GM19238 (cell line): ENCODE results near the gene PSME3IP1.

ENCODE experiments used
- DNase-seq: peaks from one replicate; pipeline ENCODE4 v3.0.0; 2011; ENCODE audit warnings: low spot score; ENCODE audit not compliant: insufficient read length

PSME3IP1 gene

DNA sequence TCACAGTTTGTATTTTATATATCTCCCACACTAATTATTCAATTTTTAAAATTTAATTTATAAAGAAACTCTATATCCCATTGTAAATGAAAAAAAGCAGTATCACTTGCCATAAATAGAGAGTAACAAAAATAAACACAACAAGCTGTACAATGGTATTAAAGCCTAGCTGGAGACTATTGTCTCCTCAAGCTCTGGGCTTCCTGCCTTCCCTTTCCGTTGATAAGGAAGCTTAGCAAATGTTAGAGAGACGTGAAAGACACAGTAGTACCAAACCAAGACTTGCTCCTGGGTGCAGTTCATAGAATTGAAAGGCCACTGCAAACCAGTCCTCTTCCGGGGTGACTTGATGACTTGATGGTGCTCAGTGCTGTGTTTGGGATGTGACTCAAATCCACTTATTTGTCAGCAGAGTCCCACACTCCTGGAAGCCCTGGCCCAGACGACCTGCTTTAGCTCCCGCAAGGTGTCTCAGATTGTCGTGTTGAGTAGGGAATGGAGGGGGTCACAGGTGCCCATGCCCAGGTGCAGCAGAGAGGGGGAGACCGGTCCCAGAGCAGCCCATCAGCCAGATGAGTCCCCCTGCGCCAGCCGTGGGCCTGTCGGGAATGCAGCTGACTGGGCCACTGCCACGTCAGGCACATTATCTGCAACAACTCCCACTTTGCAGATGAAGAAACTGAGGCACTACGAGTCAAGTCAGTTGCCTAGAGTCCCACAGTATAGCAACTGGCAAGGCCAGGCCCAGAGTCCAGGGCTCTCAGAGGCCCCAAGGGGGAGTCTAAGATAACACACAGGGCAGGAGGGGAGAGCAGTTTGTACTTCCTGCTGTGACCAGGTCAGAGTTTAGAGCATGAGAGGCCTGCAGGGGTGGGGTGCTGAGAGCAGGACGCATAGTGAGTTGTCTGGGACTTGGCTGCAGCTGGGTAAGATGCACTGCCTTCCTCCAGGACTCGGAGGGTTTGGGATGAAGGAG is 40.5 kb downstream of the PSME3IP1 start:
- DNase-seq, result no peak

DNA sequence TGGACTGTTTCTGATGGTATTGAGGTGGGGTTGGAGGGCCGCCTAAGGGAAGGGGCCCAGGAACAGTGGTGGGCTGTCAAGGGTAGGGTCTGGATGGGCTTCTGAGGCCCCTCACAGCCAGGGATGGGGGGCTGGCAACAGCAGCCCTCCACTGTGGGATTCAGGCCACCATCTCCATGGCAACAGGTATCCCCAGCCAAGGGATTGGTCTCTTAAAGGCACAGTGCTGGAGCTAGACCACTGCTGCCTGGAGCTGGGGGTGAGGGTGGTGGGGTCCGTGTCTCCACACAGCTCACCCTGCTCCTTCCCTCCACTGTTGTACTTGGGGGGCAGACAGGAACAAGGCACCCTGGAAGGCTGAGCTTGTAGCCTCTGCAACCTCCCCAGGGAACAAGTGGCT is 41.8 kb downstream of the PSME3IP1 start:
- no peak for DNase-seq

GRCh38 chr16:57143149-57143921 is 42.5 kb downstream of the PSME3IP1 start:
- DNase-seq, result no peak

GRCh38 chr16:57141822-57142631 is 43.8 kb downstream of the PSME3IP1 start:
- no peak for DNase-seq

- DNase-seq, result no peak
Observed at GRCh38 chr16:57140931-57141668, 44.7 kb downstream of the PSME3IP1 start.

- no peak for DNase-seq
Observed at GRCh38 chr16:57138281-57138935, 47.4 kb downstream of the PSME3IP1 start.

DNA sequence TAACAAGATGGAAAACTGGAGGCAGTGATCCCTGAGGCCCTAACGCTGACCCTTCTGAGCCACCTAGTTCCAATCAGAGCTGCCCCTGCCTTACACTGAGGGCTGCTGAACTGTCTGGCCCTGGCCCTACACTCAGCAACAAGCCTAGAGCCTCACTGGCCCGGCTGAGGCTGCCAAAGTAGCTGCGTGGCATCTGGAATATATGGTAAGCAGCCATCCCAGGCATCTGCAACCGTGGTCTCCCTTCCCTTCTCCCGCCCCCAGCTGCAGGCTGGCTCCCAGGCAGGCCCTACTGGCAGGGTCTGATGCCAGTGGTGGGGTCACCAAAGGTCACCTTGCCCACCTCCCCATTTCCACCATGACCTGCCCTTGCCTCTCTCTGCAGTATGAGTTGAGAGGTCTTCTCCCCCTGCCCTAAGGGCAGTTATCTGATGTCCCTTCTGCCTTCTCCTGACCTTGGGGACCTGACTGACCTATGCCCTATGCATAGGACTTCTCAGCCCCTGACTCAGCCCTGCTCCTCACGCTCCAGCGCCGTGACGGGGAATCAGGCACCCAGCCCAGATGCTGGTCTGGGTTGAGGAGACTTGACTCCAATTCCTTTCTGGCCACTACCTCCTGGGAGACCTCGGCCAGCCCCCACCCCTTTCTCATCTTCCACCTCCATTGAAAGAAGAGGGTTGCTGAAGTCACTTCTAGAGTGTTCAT is 48.1 kb downstream of the PSME3IP1 start:
- no peak for DNase-seq

GRCh38 chr16:57137043-57137442 is 48.8 kb downstream of the PSME3IP1 start:
- no peak for DNase-seq

DNA sequence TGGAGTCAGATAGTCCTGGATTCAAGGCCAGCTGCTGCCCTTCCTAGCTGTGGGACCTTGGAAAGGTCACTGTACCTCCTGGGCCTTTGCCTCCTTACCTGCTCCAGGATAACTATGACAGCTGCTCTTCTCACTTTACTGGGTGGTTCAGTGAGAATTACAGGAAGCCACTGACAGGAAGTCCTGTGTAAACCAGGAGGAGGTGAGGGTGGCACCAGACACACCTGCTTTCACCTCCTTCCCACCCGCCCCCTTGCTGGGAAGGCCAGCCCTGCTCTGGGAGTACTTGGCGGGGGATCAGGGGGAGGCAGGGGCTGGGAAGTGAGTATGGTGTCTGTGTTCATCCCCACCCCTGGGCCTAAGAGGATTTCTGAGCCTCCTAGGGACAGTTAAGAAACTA is 50.9 kb downstream of the PSME3IP1 start:
- no peak for DNase-seq

- no peak for DNase-seq
Observed at GRCh38 chr16:57133886-57134285, 52.0 kb downstream of the PSME3IP1 start.

GRCh38 chr16:57133031-57133430 is 52.8 kb downstream of the PSME3IP1 start:
- no peak for DNase-seq

DNA sequence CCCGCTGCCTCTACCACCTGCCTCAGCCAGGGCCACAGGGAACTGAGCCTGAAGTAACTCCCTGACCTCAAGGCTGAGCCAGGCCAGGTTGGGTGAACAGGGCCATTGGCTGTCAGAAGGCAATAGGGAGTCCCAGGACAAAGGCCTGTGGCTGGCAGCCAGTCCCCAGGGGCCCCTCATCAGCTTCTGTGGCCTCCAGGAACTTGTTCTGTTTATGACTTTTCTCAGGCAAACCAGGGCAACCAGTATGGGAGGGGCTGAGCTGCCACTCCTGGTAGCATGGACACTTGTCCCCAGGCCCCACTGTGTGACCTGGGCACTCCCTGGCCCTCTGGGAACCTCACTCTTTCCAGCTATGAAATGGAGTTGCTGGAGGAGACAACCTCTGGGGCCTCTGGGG is 53.4 kb downstream of the PSME3IP1 start:
- no peak for DNase-seq

- DNase-seq, result no peak
Observed at GRCh38 chr16:57131351-57131970, 54.4 kb downstream of the PSME3IP1 start.

- no peak for DNase-seq
Observed at GRCh38 chr16:57130950-57131321, 54.9 kb downstream of the PSME3IP1 start.

DNA sequence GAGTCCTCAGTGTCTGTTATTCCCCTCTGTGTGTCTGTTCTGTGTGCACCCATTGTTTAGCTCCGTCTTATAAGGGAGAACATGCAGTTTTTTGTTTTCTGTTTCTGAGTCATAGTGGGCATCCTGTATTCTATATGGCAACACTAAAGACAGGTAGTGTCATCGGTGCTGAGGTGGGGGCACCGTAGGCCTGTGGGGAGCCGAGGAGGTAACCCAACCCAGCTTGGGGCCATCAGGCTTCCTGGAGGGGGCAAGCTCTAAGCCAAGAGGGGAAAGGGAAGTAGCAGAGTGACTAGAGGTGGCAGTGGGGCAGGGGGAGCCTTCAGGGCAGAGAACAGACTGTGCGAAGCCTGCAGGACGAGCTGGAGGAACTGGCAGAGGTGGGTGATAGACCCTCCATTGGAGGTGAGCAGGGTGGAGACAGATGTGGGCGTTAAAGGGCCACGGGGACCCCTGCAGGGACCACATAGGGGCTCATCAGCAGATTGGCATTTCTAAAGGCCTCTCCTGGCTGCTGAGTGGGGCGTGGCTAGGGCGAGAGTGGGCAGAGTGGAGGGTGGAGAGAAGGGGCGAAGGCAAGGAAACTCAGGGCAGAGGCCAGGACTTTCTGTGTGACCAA is 57.0 kb downstream of the PSME3IP1 start:
- no peak for DNase-seq

DNA sequence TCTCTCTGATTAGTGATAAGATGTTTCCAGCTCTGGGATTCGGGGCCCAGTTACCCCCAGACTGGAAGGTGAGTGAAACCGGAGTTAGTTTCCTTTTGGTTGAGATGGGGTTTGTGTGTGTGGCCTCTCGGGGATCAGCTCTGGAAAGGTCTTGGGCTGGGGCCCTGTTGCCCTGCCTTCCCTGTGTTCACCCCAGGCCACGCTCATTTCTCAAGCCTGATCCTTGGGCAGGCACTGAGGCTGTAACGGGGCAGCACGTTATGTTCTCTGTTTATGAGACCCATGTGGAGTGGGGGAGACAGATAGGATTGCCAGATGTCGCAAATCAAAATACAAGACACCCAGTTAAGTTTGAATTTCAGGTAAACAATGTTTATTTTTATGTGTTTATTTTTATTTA is 58.0 kb downstream of the PSME3IP1 start:
- DNase-seq, result no peak

GRCh38 chr16:57127037-57127763 is 58.6 kb downstream of the PSME3IP1 start:
- DNase-seq, result peak; percentile 30

- no peak for DNase-seq
Observed at GRCh38 chr16:57126411-57126810, 59.4 kb downstream of the PSME3IP1 start.
